Cerebellar nuclear complex (tissue), 1 donor: ENCODE results near the gene EFCC1.
A peak's percentile ranks its signal among the peaks of the same experiment; 100 is the strongest.
"Not testable (repeated sequence)": the region's sequence is repeated elsewhere in the genome, so short reads cannot be mapped to it uniquely, and the experiment has no call there.

Source experiments
- DNase-seq, 2 experiments: peaks; one replicate each; lab custom pipeline; 2025; lab: John Stamatoyannopoulos, UW

The EFCC1 gene

GRCh38 chr3:129054605-129055104 lies 53.6 kb downstream of the EFCC1 start:
- no peak for DNase-seq

GRCh38 chr3:129056451-129057173 lies 55.5 kb downstream of the EFCC1 start:
- DNase-seq, result no peak

GRCh38 chr3:129057249-129057648 lies 56.1 kb downstream of the EFCC1 start:
- no peak for DNase-seq

GRCh38 chr3:129058441-129059200 lies 57.5 kb downstream of the EFCC1 start:
- peak in 1 of 2 experiments; percentile 17 for DNase-seq

GRCh38 chr3:129059311-129059958 lies 58.3 kb downstream of the EFCC1 start:
- DNase-seq, result no peak

GRCh38 chr3:129060276-129061022 lies 59.3 kb downstream of the EFCC1 start, which contains the start of gene GP9:
Gene GP9, plus strand, starts transcription at chr3:129060779. Its CDS starts 961 bp downstream, at chr3:129061740.
- DNase-seq, result no peak

- DNase-seq, result no peak
These were observed 60.2 kb downstream of the EFCC1 start for GRCh38 chr3:129061023-129061887.

- DNase-seq, result no peak
These were observed 61.1 kb downstream of the EFCC1 start for GRCh38 chr3:129061888-129062834.

- no peak for DNase-seq
These were observed 62.1 kb downstream of the EFCC1 start for GRCh38 chr3:129063091-129063640.

GRCh38 chr3:129063841-129064482 lies 62.9 kb downstream of the EFCC1 start:
- DNase-seq, result no peak

- no peak for DNase-seq
These were observed 64.1 kb downstream of the EFCC1 start for GRCh38 chr3:129065016-129065719.

GRCh38 chr3:129065720-129066073 lies 64.6 kb downstream of the EFCC1 start:
- DNase-seq, result no peak

- DNase-seq, result not testable (repeated sequence)
These were observed 66.6 kb downstream of the EFCC1 start for GRCh38 chr3:129067719-129068118.

GRCh38 chr3:129068291-129068886 lies 67.3 kb downstream of the EFCC1 start:
- DNase-seq, result no peak

- not testable (repeated sequence) for DNase-seq
These were observed 68.4 kb downstream of the EFCC1 start for GRCh38 chr3:129069313-129070085.

GRCh38 chr3:129070086-129070885 lies 69.2 kb downstream of the EFCC1 start:
- no peak for DNase-seq
